H1 (cell line): Measurements from ENCODE around the gene SP4. TPM values are rescaled to one million over a fixed set of nuclear protein-coding genes. Genes with fewer than 3 reads are reported as not detected.
"Not testable (repeated sequence)": the region's sequence is repeated elsewhere in the genome, so short reads cannot be mapped to it uniquely, and the experiment has no call there.

Experiments
- CTCF ChIA-PET: fragments of 300-600 bp; sonication (Branson Sonifier 250); formaldehyde crosslinking; loops from one replicate; lab custom pipeline; 2021; ENCODE audit not compliant: partially characterized antibody; lab: Charles Lee
- POLR2A ChIA-PET: fragments of 300-600 bp; sonication (Branson Sonifier 250); formaldehyde crosslinking; loops from one replicate; lab custom pipeline; 2021; ENCODE audit warnings: inconsistent platforms; ENCODE audit not compliant: partially characterized antibody; lab: Charles Lee
- DNase-seq, 2 experiments: peaks; one replicate each; pipeline versions ENCODE4 v3.0.0 to v3.0.0-alpha.2; 2010 to 2022; ENCODE audit warnings: low spot score in 2 of 2, low read depth in 1 of 2, mixed read lengths in 1 of 2
- FAIRE-seq: peaks from 2 replicates; lab custom pipeline; 2011; peaks lifted over from hg19 to GRCh38; lab: Jason Lieb, UNC
- H2AFZ ChIP-seq: 2 replicates; pipeline ENCODE4 v1.8.1; 2012; ENCODE audit warnings: low read length, inconsistent platforms
- H2AK5ac ChIP-seq: 2 replicates; pipeline ENCODE4 v1.6.1; 2013; ENCODE audit warnings: low read depth, low read length
- H2BK120ac ChIP-seq: replicated peaks from 2 replicates; pipeline ENCODE3; 2013; ENCODE audit warnings: low read depth, low read length, inconsistent platforms
- H2BK12ac ChIP-seq: 2 replicates; pipeline ENCODE4 v1.6.1; 2013; ENCODE audit warnings: low read depth, low read length
- H2BK15ac ChIP-seq: 2 replicates; pipeline ENCODE4 v1.6.1; 2013; ENCODE audit warnings: low read length
- H2BK20ac ChIP-seq: 2 replicates; pipeline ENCODE4 v1.6.1; 2013; ENCODE audit warnings: low read length
- H2BK5ac ChIP-seq: 2 replicates; pipeline ENCODE4 v1.6.1; 2013; ENCODE audit warnings: low read depth, low read length
- H3K14ac ChIP-seq: 2 replicates; pipeline ENCODE4 v1.6.1; 2013; ENCODE audit warnings: inconsistent platforms; ENCODE audit not compliant: insufficient read length
- H3K18ac ChIP-seq: 2 replicates; pipeline ENCODE4 v1.6.1; 2013; ENCODE audit warnings: low read length; ENCODE audit errors: extremely low read depth
- H3K23ac ChIP-seq: 2 replicates; pipeline ENCODE4 v1.6.1; 2013; ENCODE audit warnings: inconsistent platforms; ENCODE audit not compliant: insufficient read length
- H3K23me2 ChIP-seq: 2 replicates; pipeline ENCODE4 v1.6.1; 2013; ENCODE audit warnings: low read depth, low read length
- H3K27ac ChIP-seq: 2 replicates; pipeline ENCODE4 v1.6.1; 2011; ENCODE audit warnings: low read depth, low read length, inconsistent platforms
- H3K27me3 ChIP-seq, 4 experiments: replicated peaks in 1 of 4; 1 replicate in 1 of 4; 2 replicates in 3 of 4; pipeline versions ENCODE4 v1.6.1 to v1.8.1; 2011 to 2013; ENCODE audit warnings: low read length in 3 of 4, mild to moderate bottlenecking in 3 of 4, inconsistent platforms in 2 of 4, mixed read lengths in 2 of 4, moderate library complexity in 1 of 4; ENCODE audit not compliant: control insufficient read depth in 3 of 4, insufficient read depth in 3 of 4; ENCODE audit errors: extremely low read depth in 1 of 4
- H3K36me3 ChIP-seq, 4 experiments: 2 replicates each; pipeline versions ENCODE4 v1.6.1 to v1.8.1; 2011 to 2013; ENCODE audit warnings: mild to moderate bottlenecking in 4 of 4, low read length in 3 of 4, moderate library complexity in 2 of 4, control low read depth in 1 of 4, inconsistent platforms in 1 of 4; ENCODE audit not compliant: insufficient read depth in 4 of 4, control insufficient read depth in 2 of 4
- H3K4ac ChIP-seq: replicated peaks from 2 replicates; pipeline ENCODE3; 2013; ENCODE audit warnings: low read length, low read depth, mixed read lengths, inconsistent platforms; ENCODE audit not compliant: insufficient read length
- H3K4me1 ChIP-seq, 4 experiments: replicated peaks in 1 of 4; 1 replicate in 1 of 4; 2 replicates in 3 of 4; pipeline versions ENCODE4 v1.6.1 to v1.8.1; 2011 to 2013; ENCODE audit warnings: low read length in 3 of 4, inconsistent platforms in 2 of 4, mixed read lengths in 1 of 4; ENCODE audit not compliant: insufficient read depth in 4 of 4, control insufficient read depth in 3 of 4
- H3K4me2 ChIP-seq, 2 experiments: 2 replicates each; pipeline versions ENCODE4 v1.6.1 to v1.8.1; 2011 to 2013; ENCODE audit warnings: low read depth in 2 of 2, low read length in 2 of 2, control low read depth in 1 of 2, inconsistent platforms in 1 of 2, mild to moderate bottlenecking in 1 of 2; ENCODE audit not compliant: insufficient read depth in 1 of 2
- H3K4me3 ChIP-seq, 4 experiments: fragments of 200-600, 300-600 bp in 1 of 4; sonication (generic), shearing (Covaris generic), sonication (Bioruptor Twin) in 1 of 4; 2 replicates each; pipeline versions ENCODE4 v1.5.1 to v1.8.1; 2011 to 2016; ENCODE audit warnings: low read length in 4 of 4, low read depth in 3 of 4, control low read depth in 2 of 4, inconsistent platforms in 2 of 4, mild to moderate bottlenecking in 2 of 4, mixed read lengths in 1 of 4, moderate library complexity in 1 of 4; ENCODE audit not compliant: insufficient read depth in 2 of 4; ENCODE audit errors: extremely low read depth in 1 of 4
- H3K56ac ChIP-seq: replicated peaks from 2 replicates; pipeline ENCODE3; 2013; ENCODE audit warnings: low read depth, mild to moderate bottlenecking, mixed read lengths, low read length, inconsistent platforms; ENCODE audit not compliant: insufficient read length
- H3K79me1 ChIP-seq: 2 replicates; pipeline ENCODE4 v1.6.1; 2013; ENCODE audit warnings: low read depth, low read length, control low read depth
- H3K79me2 ChIP-seq, 2 experiments: 2 replicates each; pipeline versions ENCODE4 v1.6.1 to v1.8.1; 2012 to 2013; ENCODE audit warnings: low read length in 2 of 2, mild to moderate bottlenecking in 2 of 2, inconsistent platforms in 1 of 2; ENCODE audit not compliant: insufficient read depth in 2 of 2, control insufficient read depth in 1 of 2
- H3K9ac ChIP-seq, 4 experiments: replicated peaks in 1 of 4; 1 replicate in 1 of 4; 2 replicates in 3 of 4; pipeline versions ENCODE4 v1.6.1 to v1.8.1; 2011 to 2013; ENCODE audit warnings: low read depth in 3 of 4, low read length in 3 of 4, control low read depth in 2 of 4, mild to moderate bottlenecking in 2 of 4, moderate library complexity in 2 of 4, inconsistent platforms in 1 of 4; ENCODE audit errors: extremely low read depth in 1 of 4
- H3K9me3 ChIP-seq, 2 experiments: 2 replicates each; pipeline versions ENCODE4 v1.6.1 to v1.8.1; 2012 to 2013; ENCODE audit warnings: mild to moderate bottlenecking in 2 of 2, moderate library complexity in 2 of 2, control low read depth in 1 of 2, inconsistent platforms in 1 of 2, low read depth in 1 of 2, low read length in 1 of 2, mixed read lengths in 1 of 2; ENCODE audit not compliant: insufficient read depth in 2 of 2
- H4K20me1 ChIP-seq, 2 experiments: replicated peaks in 1 of 2; 2 replicates each; pipeline versions ENCODE3 to v1.8.1; 2011 to 2013; ENCODE audit warnings: inconsistent platforms in 2 of 2, low read length in 2 of 2, mild to moderate bottlenecking in 1 of 2; ENCODE audit not compliant: insufficient read depth in 2 of 2, control insufficient read depth in 1 of 2
- H4K5ac ChIP-seq: 2 replicates; pipeline ENCODE4 v1.6.1; 2013; ENCODE audit warnings: low read length, low read depth, mixed read lengths, inconsistent platforms; ENCODE audit not compliant: insufficient read length
- H4K8ac ChIP-seq: 2 replicates; pipeline ENCODE4 v1.8.0; 2013; ENCODE audit warnings: mild to moderate bottlenecking, moderate library complexity, low read length, inconsistent platforms; ENCODE audit not compliant: insufficient read depth; ENCODE audit errors: extremely low read depth
- H4K91ac ChIP-seq: replicated peaks from 2 replicates; pipeline ENCODE3; 2013; ENCODE audit warnings: low read length, mixed read lengths, inconsistent platforms; ENCODE audit not compliant: insufficient read length
- WGBS, 2 experiments: shearing (Covaris generic) in 1 of 2; methylation state at CpG; one replicate each; pipeline versions ENCODE4 v1.1.6 to v1.1.7; 2013 to 2015; ENCODE audit warnings: low lambda C conversion rate in 2 of 2, mixed read lengths in 2 of 2, inconsistent platforms in 1 of 2, low coverage in 1 of 2, missing lambda C conversion rate in 1 of 2; ENCODE audit not compliant: insufficient replicate concordance in 2 of 2, insufficient coverage in 1 of 2, insufficient read length in 1 of 2; ENCODE audit errors: extremely low coverage in 1 of 2, missing lambda C conversion rate in 1 of 2; 5-methylcytosine and 5-hydroxymethylcytosine counted together
- polyA plus RNA-seq, 7 experiments: library from polyadenylated mRNA; depleted of rRNA in 3 of 7; stranded (reverse) in 5 of 7; unstranded in 2 of 7; fragments of >200 nt in 5 of 7; fragments of 200-250 nt in 2 of 7; gene quantifications; 1 replicate in 5 of 7; 2 replicates in 1 of 7; 4 replicates in 1 of 7; pipeline versions ENCODE4 v1.2.1 to v1.2.3, GENCODE V29; 2011 to 2013; ENCODE audit warnings: missing spikeins in 2 of 7, mixed read lengths in 2 of 7
- total RNA-seq: library from RNA; stranded (reverse); fragmentation: NEBNext Ultra II Directional; extraction: Animal tissue kit (Norgen Biotek cat#: 25700); gene quantifications from 2 replicates; pipeline ENCODE4 v1.2.1, GENCODE V29; 2021

The SP4 gene
- total and polyA plus RNA-seq, 2 of the 8 experiments (the other 6 are each of a cell fraction or from before 2014, with no cell fraction given), result 10.0 to 24.0 TPM

- H3K4me1 ChIP-seq, H3K4ac ChIP-seq, H3K9me3 ChIP-seq, H4K91ac ChIP-seq, H3K23me2 ChIP-seq, H3K79me2 ChIP-seq, H3K27ac ChIP-seq, H3K27me3 ChIP-seq, FAIRE-seq, DNase-seq, H2BK120ac ChIP-seq, H2AFZ ChIP-seq, H4K5ac ChIP-seq, H2BK15ac ChIP-seq, H3K56ac ChIP-seq, H2BK12ac ChIP-seq, H3K9ac ChIP-seq, POLR2A ChIA-PET, H3K4me3 ChIP-seq, H3K14ac ChIP-seq, H2BK20ac ChIP-seq, H2BK5ac ChIP-seq, H2AK5ac ChIP-seq, H4K8ac ChIP-seq, H3K36me3 ChIP-seq, H3K4me2 ChIP-seq, H4K20me1 ChIP-seq, H3K18ac ChIP-seq, H3K23ac ChIP-seq, H3K79me1 ChIP-seq: not testable (repeated sequence)
- CTCF ChIA-PET, result interaction anchor here (0.9 kb wide), 1 partner anchor 698 kb away, joined by 3 read pairs; no protein-coding TSS in a partner anchor
- WGBS, 2 experiments, result 50% methylated on average over 1 of the region's 1 CpG; no CpG with 5 or more reads in 1 of the 2 experiments
These were observed 104.6 kb downstream of the SP4 start for GRCh38 chr7:21532485-21532884.

- CTCF ChIA-PET, result interaction anchor here (0.6 to 1.1 kb wide), 3 partner anchors 18 to 233 kb away, joined by 3 to 4 read pairs (median 3); no protein-coding TSS in a partner anchor
- not testable (repeated sequence) for DNase-seq, H3K23ac ChIP-seq, FAIRE-seq, H4K5ac ChIP-seq, H3K9ac ChIP-seq, H2BK120ac ChIP-seq, H2BK20ac ChIP-seq, H3K56ac ChIP-seq, H3K4me1 ChIP-seq, H3K79me1 ChIP-seq, H2BK5ac ChIP-seq, H4K8ac ChIP-seq, H3K27me3 ChIP-seq, H2BK12ac ChIP-seq, H3K4ac ChIP-seq, H2BK15ac ChIP-seq, H3K18ac ChIP-seq, H3K4me3 ChIP-seq, H3K14ac ChIP-seq, H3K27ac ChIP-seq, H3K79me2 ChIP-seq, H3K9me3 ChIP-seq, H4K20me1 ChIP-seq, H3K23me2 ChIP-seq, H4K91ac ChIP-seq, H3K36me3 ChIP-seq, H2AFZ ChIP-seq, H2AK5ac ChIP-seq, H3K4me2 ChIP-seq
- POLR2A ChIA-PET, result interaction anchor here (0.6 kb wide), 1 partner anchor 305 kb away, joined by 3 read pairs; no protein-coding TSS in a partner anchor
These were observed 105.8 kb downstream of the SP4 start for GRCh38 chr7:21533646-21534045.
